ENCODE data around the gene AGPS. TPM values are rescaled to one million over a fixed set of nuclear protein-coding genes. Genes with fewer than 3 reads are reported as not detected.

AGPS gene
- polyA plus RNA-seq, 3 donors, result 7.1 to 26.9 (median 16.7) TPM

GRCh38 chr2:177523781-177524180, 131.2 kb downstream of the AGPS start:
- Mint-ChIP-seq H3K4me3 (no peak overlapping the region), H3K27ac (no peak overlapping the region), H3K4me1 (no peaks in the 10 kb centered on the region), H3K27me3 (ENCODE audit: low read depth in 3 of 3) (no peaks in the 10 kb centered on the region), H3K9me3 (no peaks in the 10 kb centered on the region), H3K36me3 (peaks cover 53 to 55% of the 10 kb centered on the region in 2 donors)
- Histone ChIP-seq H3K9ac (ENCODE audit: insufficient read depth, low read length, poor library complexity, severe bottlenecking) (no peak overlapping the region), H3K27ac (ENCODE audit: low read depth in 1 of 2, low read length in 2 of 2) (no peak overlapping the region), H3K4me3 (replicated peaks in 1 of 3; ENCODE audit: low read depth in 2 of 3, low read length in 3 of 3) (no peak overlapping the region), H3K36me3 (replicated peaks in 1 of 2; ENCODE audit: control insufficient read depth in 1 of 2, insufficient read depth in 2 of 2, low read length in 2 of 2) (peaks cover 66 to 88% of the 10 kb centered on the region in 2 donors), H3K9me3 (replicated peaks in 1 of 2; ENCODE audit: control insufficient read depth in 1 of 2, insufficient read depth in 1 of 2, low read length in 2 of 2) (no peaks in the 10 kb centered on the region), H3K79me2 (ENCODE audit: insufficient read depth, low read length) (no peaks in the 10 kb centered on the region), H3K4me1 (ENCODE audit: control insufficient read depth in 1 of 2, insufficient read depth in 2 of 2, low read length in 2 of 2) (no peaks in the 10 kb centered on the region), H3K4me2 (replicated peaks; ENCODE audit: extremely low read depth, low read length, poor library complexity, severe bottlenecking) (no peak overlapping the region), H4K20me1 (ENCODE audit: insufficient read depth, low read length) (no peaks in the 10 kb centered on the region), H3K27me3 (ENCODE audit: control insufficient read depth in 2 of 2, insufficient read depth in 2 of 2, low read length in 2 of 2) (no peaks in the 10 kb centered on the region), H2AFZ (ENCODE audit: insufficient read depth, low read depth, low read length, poor library complexity, severe bottlenecking) (no peak overlapping the region)
- no peak for DNase-seq
- no peak for TF ChIP-seq CTCF (IDR thresholded peaks at IDR 0.05)
- no CpG with 5 or more reads among the region's 3 CpGs for WGBS (ENCODE audit: insufficient coverage)
- intact Hi-C loops (cut with micrococcal nuclease), result no loop called here

DNA sequence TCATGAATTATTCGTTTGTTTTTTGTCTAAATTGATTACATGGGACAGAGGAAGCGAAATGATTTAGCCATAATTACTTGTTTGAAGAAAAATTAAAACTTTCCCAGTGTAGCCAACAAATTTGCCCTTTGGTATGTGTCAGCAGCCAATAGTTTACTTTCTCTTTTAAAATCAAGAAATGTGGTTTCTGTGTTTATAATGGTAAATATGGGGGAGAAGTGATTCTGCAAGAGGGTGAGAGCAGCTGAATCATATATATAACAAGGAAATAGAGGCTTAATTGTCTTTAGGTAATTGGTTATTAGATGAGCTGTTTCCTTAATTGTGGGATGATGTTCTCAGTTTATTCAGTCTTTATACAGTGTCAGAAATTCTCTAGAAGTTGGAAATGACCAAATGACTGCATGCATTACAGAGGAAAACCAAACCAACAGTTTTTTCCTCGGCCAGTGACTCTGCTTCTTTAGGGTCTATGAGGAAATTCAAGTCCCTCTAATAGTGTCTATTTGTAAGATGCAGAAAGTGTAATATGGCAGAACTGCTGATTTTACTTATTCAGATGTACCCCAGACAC, 132.9 kb downstream of the AGPS start:
- Mint-ChIP-seq H3K27ac (no peak overlapping the region), H3K4me1 (no peaks in the 10 kb centered on the region), H3K27me3 (ENCODE audit: low read depth in 3 of 3) (no peaks in the 10 kb centered on the region), H3K36me3 (peaks cover 45 to 49% of the 10 kb centered on the region in 2 donors), H3K4me3 (no peak overlapping the region), H3K9me3 (no peaks in the 10 kb centered on the region)
- H3K9ac ChIP-seq (ENCODE audit: insufficient read depth, low read length, poor library complexity, severe bottlenecking), result no peak overlapping the region
- TF ChIP-seq CTCF (IDR thresholded peaks at IDR 0.05), result no peak
- no peak overlapping the region for H2AFZ ChIP-seq (ENCODE audit: insufficient read depth, low read depth, low read length, poor library complexity, severe bottlenecking)
- H3K9me3 ChIP-seq (replicated peaks in 1 of 2; ENCODE audit: control insufficient read depth in 1 of 2, insufficient read depth in 1 of 2, low read length in 2 of 2), result no peaks in the 10 kb centered on the region
- H3K4me2 ChIP-seq (replicated peaks; ENCODE audit: extremely low read depth, low read length, poor library complexity, severe bottlenecking), result no peak overlapping the region
- no peaks in the 10 kb centered on the region for H3K4me1 ChIP-seq (ENCODE audit: control insufficient read depth in 1 of 2, insufficient read depth in 2 of 2, low read length in 2 of 2)
- no peaks in the 10 kb centered on the region for H3K27me3 ChIP-seq (ENCODE audit: control insufficient read depth in 2 of 2, insufficient read depth in 2 of 2, low read length in 2 of 2)
- DNase-seq, result no peak
- no peak overlapping the region for H3K4me3 ChIP-seq (replicated peaks in 1 of 3; ENCODE audit: low read depth in 2 of 3, low read length in 3 of 3)
- no peaks in the 10 kb centered on the region for H4K20me1 ChIP-seq (ENCODE audit: insufficient read depth, low read length)
- peaks cover 69 to 80% of the 10 kb centered on the region in 2 donors for H3K36me3 ChIP-seq (replicated peaks in 1 of 2; ENCODE audit: control insufficient read depth in 1 of 2, insufficient read depth in 2 of 2, low read length in 2 of 2)
- intact Hi-C loops (cut with micrococcal nuclease), result no loop called here
- H3K79me2 ChIP-seq (ENCODE audit: insufficient read depth, low read length), result no peaks in the 10 kb centered on the region
- no CpG with 5 or more reads among the region's 3 CpGs for WGBS (ENCODE audit: insufficient coverage)
- H3K27ac ChIP-seq (ENCODE audit: low read depth in 1 of 2, low read length in 2 of 2), result no peak overlapping the region

All from CD14-positive monocyte (primary cell).